HCT116 (cell line): ENCODE measurements around the gene AHNAK. TPM values are rescaled to one million over a fixed set of nuclear protein-coding genes. Genes with fewer than 3 reads are reported as not detected.

Experiments
- ATAC-seq: fragments of 200-7000 bp; cut with Tn5 transposase; 2 replicates; pipeline ENCODE4 v1.9.1; 2020; ENCODE audit warnings: mild to moderate bottlenecking, moderate library complexity
- BruUV-seq: library from RNA; stranded (reverse); fragments of 400-500 nt; replicated peaks from 2 replicates; lab custom pipeline; 2021; lab: Mats Ljungman, UMichigan
- CTCF ChIA-PET: fragments of 300-600 bp; sonication (Branson Sonifier 250); formaldehyde crosslinking; loops from one replicate; lab custom pipeline; 2021; ENCODE audit warnings: antibody characterized with exemption; lab: Charles Lee
- POLR2A ChIA-PET: fragments of 300-600, 350-600 bp; sonication (Branson Sonifier 250); formaldehyde crosslinking; loops from one replicate; lab custom pipeline; 2021; ENCODE audit warnings: antibody characterized with exemption; lab: Charles Lee
- RAD21 ChIA-PET, 2 experiments: fragments of 300-600 bp; sonication (Branson Sonifier 250); formaldehyde crosslinking; loops; one replicate each; lab custom pipeline; 2023; ENCODE audit warnings: low total read pairs in 2 of 2; ENCODE audit not compliant: uncharacterized antibody in 2 of 2, unreplicated experiment in 2 of 2, low non-redundant PET in 1 of 2; lab: Charles Lee
- DNase-seq: peaks from one replicate; pipeline ENCODE4 v3.0.0-alpha.2; 2010; ENCODE audit warnings: low read depth, low spot score
- H2AFZ ChIP-seq: fragments of 200-600 bp; shearing (Covaris generic), sonication (generic); 2 replicates; pipeline ENCODE4 v1.6.1; 2017; ENCODE audit warnings: low read depth, mixed run types, mixed read lengths, antibody characterized with exemption, low read length; ENCODE audit not compliant: poor library complexity, severe bottlenecking
- H3K27ac ChIP-seq: 2 replicates; pipeline ENCODE4 v1.5.1; 2012; ENCODE audit warnings: low read depth, low read length
- H3K27me3 ChIP-seq: fragments of 200-600 bp; sonication (generic); 2 replicates; pipeline ENCODE4 v1.6.1; 2016; ENCODE audit warnings: mixed run types, low read length, mixed read lengths; ENCODE audit not compliant: insufficient read depth
- H3K36me3 ChIP-seq, 2 experiments: fragments of 200-500 bp in 1 of 2; fragments of 200-600 bp in 1 of 2; sonication (Bioruptor generic) in 1 of 2; sonication (generic) in 1 of 2; 2 replicates each; pipeline versions ENCODE4 v1.5.1 to v1.6.1; 2014 to 2016; ENCODE audit warnings: low read length in 2 of 2, inconsistent platforms in 1 of 2, mixed read lengths in 1 of 2, mixed run types in 1 of 2; ENCODE audit not compliant: insufficient read depth in 2 of 2, control insufficient read depth in 1 of 2
- H3K4me1 ChIP-seq, 2 experiments: fragments of 200-600 bp in 1 of 2; sonication (generic) in 1 of 2; 2 replicates each; pipeline versions ENCODE4 v1.5.1 to v1.6.1; 2012 to 2017; ENCODE audit warnings: low read length in 2 of 2, inconsistent platforms in 1 of 2, mild to moderate bottlenecking in 1 of 2, mixed read lengths in 1 of 2, mixed run types in 1 of 2, moderate library complexity in 1 of 2; ENCODE audit not compliant: insufficient read depth in 2 of 2, control insufficient read depth in 1 of 2
- H3K4me2 ChIP-seq: fragments of 200-600 bp; sonication (generic); 2 replicates; pipeline ENCODE4 v1.6.1; 2017; ENCODE audit warnings: mixed run types, low read length, mixed read lengths
- H3K4me3 ChIP-seq, 2 experiments: fragments of 200-600 bp in 1 of 2; sonication (generic) in 1 of 2; replicated peaks in 1 of 2; 2 replicates each; pipeline ENCODE4 v1.5.1; 2011 to 2016; ENCODE audit warnings: low read length in 2 of 2, control low read depth in 1 of 2, low read depth in 1 of 2, mild to moderate bottlenecking in 1 of 2, mixed read lengths in 1 of 2, mixed run types in 1 of 2
- H3K79me2 ChIP-seq: fragments of 200-600 bp; sonication (generic); 2 replicates; pipeline ENCODE4 v1.6.1; 2017; ENCODE audit warnings: mild to moderate bottlenecking, mixed run types, low read length, moderate library complexity, mixed read lengths; ENCODE audit not compliant: insufficient read depth
- H3K9ac ChIP-seq: fragments of 200-600 bp; sonication (generic); 2 replicates; pipeline ENCODE4 v1.6.1; 2016; ENCODE audit warnings: low read length, mixed read lengths
- H3K9me2 ChIP-seq: fragments of 200-600 bp; sonication (generic), shearing (Covaris generic); 2 replicates; pipeline ENCODE4 v1.6.1; 2017; ENCODE audit warnings: mixed run types, mild to moderate bottlenecking, moderate library complexity; ENCODE audit not compliant: insufficient read depth
- H3K9me3 ChIP-seq, 2 experiments: fragments of 200-500 bp in 1 of 2; fragments of 200-600 bp in 1 of 2; sonication (Bioruptor generic) in 1 of 2; sonication (generic) in 1 of 2; 2 replicates each; pipeline ENCODE4 v1.6.1; 2014 to 2017; ENCODE audit warnings: low read length in 2 of 2, mixed read lengths in 2 of 2, inconsistent platforms in 1 of 2, low read depth in 1 of 2, mild to moderate bottlenecking in 1 of 2, mixed run types in 1 of 2, moderate library complexity in 1 of 2; ENCODE audit not compliant: control insufficient read depth in 1 of 2, insufficient read depth in 1 of 2
- H4K20me1 ChIP-seq: fragments of 200-600 bp; sonication (generic), shearing (Covaris generic); 2 replicates; pipeline ENCODE4 v1.6.1; 2017; ENCODE audit warnings: mixed run types, mild to moderate bottlenecking, moderate library complexity; ENCODE audit not compliant: insufficient read depth
- CEBPB ChIP-seq: IDR thresholded peaks from 2 replicates; pipeline ENCODE4 v1.6.1; 2012; ENCODE audit warnings: low read depth
- EGR1 ChIP-seq: IDR thresholded peaks from 2 replicates; pipeline ENCODE4 v1.6.1; 2012; ENCODE audit warnings: low read depth
- EZH2 ChIP-seq: fragments of 200-600 bp; sonication (generic); IDR thresholded peaks from 2 replicates; pipeline ENCODE4 v1.6.1; 2017; ENCODE audit warnings: antibody characterized with exemption, mixed run types
- EZH2phosphoT487 ChIP-seq: fragments of 200-600 bp; IDR thresholded peaks from 2 replicates; pipeline ENCODE4 v1.6.1; 2018; ENCODE audit warnings: antibody characterized with exemption, borderline replicate concordance
- POLR2AphosphoS5 ChIP-seq: IDR thresholded peaks from 2 replicates; pipeline ENCODE4 v1.6.1; 2011; ENCODE audit warnings: mild to moderate bottlenecking, low read depth, low read length, moderate library complexity
- SP1 ChIP-seq: IDR thresholded peaks from 2 replicates; pipeline ENCODE4 v1.6.1; 2012; ENCODE audit warnings: low read depth
- YY1 ChIP-seq: IDR thresholded peaks from 2 replicates; pipeline ENCODE4 v1.6.1; 2011; ENCODE audit warnings: low read length, low read depth, moderate library complexity, mild to moderate bottlenecking; ENCODE audit not compliant: insufficient replicate concordance; ENCODE audit errors: extremely low read depth
- ZNF274 ChIP-seq: fragments of 200-500 bp; sonication (Bioruptor generic); IDR thresholded peaks from 2 replicates; pipeline ENCODE4 v1.6.1; 2014; ENCODE audit warnings: mild to moderate bottlenecking, low read depth, low read length, inconsistent platforms
- intact Hi-C: fragments of 100-400 bp; cut with micrococcal nuclease; formaldehyde crosslinking; loops from 2 replicates; pipeline ENCODE4 v1.10.0; 2022
- total RNA-seq: library from RNA; stranded (reverse); gene quantifications from one replicate; pipeline ENCODE4 v1.2.1, GENCODE V29; 2021; ENCODE audit not compliant: unreplicated experiment
- TF ChIP-seq, protein P1 (sequence below), 3 experiments: fragments of 200-600 bp in 1 of 3; sonication (generic) in 1 of 3; IDR thresholded peaks in 2 of 3; conservative IDR thresholded peaks in 1 of 3; 2 replicates each; pipeline ENCODE4 v1.5.1; 2012 to 2017; ENCODE audit warnings: low read depth in 2 of 3, low read length in 2 of 3, antibody characterized with exemption in 1 of 3, borderline replicate concordance in 1 of 3, control low read depth in 1 of 3, mild to moderate bottlenecking in 1 of 3, mixed read lengths in 1 of 3, mixed run types in 1 of 3, moderate library complexity in 1 of 3; ENCODE audit not compliant: insufficient read depth in 1 of 3
- TF ChIP-seq, protein P2 (sequence below): IDR thresholded peaks from 2 replicates; pipeline ENCODE4 v1.6.1; 2011; ENCODE audit warnings: mild to moderate bottlenecking, low read length, moderate library complexity; ENCODE audit not compliant: insufficient replicate concordance; ENCODE audit errors: extremely low read depth
- TF ChIP-seq, protein P3 (sequence below): IDR thresholded peaks from 2 replicates; pipeline ENCODE4 v1.6.1; 2012; ENCODE audit warnings: low read depth
- TF ChIP-seq, protein P4 (sequence below): IDR thresholded peaks from 2 replicates; pipeline ENCODE4 v1.6.1; 2012

Gene AHNAK
- total RNA-seq, 1 experiment from 2014 or later = 239 TPM

DNA sequence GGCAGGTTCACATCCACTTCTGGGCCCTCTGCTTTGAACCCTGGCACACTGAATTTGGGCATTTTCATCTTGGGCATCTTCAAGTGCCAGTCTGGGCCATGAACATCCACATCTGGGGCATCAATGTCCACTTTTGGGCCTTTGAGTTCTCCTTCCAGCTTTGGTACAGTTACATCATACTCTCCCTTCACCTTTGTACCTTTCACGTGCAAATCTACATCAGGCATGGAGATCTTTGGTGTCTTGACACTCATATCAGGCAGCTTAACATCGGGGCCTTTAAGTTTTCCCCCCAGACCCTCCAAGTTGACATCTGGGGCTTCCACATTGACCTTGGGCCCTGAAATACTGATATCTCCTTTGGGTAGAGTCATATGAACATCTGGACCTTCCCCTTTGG is 14.5 kb downstream of the AHNAK start:
- POLR2A ChIA-PET = no interaction called here
- BruUV-seq = no TSS peak
- Histone ChIP-seq H3K27ac (no peak overlapping the region), H3K27me3 (no peaks in the 10 kb centered on the region), H3K9me2 (no peaks in the 10 kb centered on the region), H3K4me3 (no peak overlapping the region)
- no peak for DNase-seq
- CTCF ChIA-PET = no interaction called here
- TF ChIP-seq YY1 = no peak
- no peak for TF ChIP-seq SP1
- TF ChIP-seq CEBPB = no peak
- TF ChIP-seq, protein P1, sequence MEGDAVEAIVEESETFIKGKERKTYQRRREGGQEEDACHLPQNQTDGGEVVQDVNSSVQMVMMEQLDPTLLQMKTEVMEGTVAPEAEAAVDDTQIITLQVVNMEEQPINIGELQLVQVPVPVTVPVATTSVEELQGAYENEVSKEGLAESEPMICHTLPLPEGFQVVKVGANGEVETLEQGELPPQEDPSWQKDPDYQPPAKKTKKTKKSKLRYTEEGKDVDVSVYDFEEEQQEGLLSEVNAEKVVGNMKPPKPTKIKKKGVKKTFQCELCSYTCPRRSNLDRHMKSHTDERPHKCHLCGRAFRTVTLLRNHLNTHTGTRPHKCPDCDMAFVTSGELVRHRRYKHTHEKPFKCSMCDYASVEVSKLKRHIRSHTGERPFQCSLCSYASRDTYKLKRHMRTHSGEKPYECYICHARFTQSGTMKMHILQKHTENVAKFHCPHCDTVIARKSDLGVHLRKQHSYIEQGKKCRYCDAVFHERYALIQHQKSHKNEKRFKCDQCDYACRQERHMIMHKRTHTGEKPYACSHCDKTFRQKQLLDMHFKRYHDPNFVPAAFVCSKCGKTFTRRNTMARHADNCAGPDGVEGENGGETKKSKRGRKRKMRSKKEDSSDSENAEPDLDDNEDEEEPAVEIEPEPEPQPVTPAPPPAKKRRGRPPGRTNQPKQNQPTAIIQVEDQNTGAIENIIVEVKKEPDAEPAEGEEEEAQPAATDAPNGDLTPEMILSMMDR (IDR thresholded peaks at IDR 0.05 in 2 of 3, conservative IDR thresholded peaks at IDR 0.05 in 1 of 3; ENCODE audit: borderline replicate concordance in 1 of 3, insufficient read depth in 1 of 3, low read depth in 2 of 3, low read length in 2 of 3) = no peak
- TF ChIP-seq, protein P2, sequence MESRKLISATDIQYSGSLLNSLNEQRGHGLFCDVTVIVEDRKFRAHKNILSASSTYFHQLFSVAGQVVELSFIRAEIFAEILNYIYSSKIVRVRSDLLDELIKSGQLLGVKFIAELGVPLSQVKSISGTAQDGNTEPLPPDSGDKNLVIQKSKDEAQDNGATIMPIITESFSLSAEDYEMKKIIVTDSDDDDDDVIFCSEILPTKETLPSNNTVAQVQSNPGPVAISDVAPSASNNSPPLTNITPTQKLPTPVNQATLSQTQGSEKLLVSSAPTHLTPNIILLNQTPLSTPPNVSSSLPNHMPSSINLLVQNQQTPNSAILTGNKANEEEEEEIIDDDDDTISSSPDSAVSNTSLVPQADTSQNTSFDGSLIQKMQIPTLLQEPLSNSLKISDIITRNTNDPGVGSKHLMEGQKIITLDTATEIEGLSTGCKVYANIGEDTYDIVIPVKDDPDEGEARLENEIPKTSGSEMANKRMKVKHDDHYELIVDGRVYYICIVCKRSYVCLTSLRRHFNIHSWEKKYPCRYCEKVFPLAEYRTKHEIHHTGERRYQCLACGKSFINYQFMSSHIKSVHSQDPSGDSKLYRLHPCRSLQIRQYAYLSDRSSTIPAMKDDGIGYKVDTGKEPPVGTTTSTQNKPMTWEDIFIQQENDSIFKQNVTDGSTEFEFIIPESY = no peak
- TF ChIP-seq, protein P3, sequence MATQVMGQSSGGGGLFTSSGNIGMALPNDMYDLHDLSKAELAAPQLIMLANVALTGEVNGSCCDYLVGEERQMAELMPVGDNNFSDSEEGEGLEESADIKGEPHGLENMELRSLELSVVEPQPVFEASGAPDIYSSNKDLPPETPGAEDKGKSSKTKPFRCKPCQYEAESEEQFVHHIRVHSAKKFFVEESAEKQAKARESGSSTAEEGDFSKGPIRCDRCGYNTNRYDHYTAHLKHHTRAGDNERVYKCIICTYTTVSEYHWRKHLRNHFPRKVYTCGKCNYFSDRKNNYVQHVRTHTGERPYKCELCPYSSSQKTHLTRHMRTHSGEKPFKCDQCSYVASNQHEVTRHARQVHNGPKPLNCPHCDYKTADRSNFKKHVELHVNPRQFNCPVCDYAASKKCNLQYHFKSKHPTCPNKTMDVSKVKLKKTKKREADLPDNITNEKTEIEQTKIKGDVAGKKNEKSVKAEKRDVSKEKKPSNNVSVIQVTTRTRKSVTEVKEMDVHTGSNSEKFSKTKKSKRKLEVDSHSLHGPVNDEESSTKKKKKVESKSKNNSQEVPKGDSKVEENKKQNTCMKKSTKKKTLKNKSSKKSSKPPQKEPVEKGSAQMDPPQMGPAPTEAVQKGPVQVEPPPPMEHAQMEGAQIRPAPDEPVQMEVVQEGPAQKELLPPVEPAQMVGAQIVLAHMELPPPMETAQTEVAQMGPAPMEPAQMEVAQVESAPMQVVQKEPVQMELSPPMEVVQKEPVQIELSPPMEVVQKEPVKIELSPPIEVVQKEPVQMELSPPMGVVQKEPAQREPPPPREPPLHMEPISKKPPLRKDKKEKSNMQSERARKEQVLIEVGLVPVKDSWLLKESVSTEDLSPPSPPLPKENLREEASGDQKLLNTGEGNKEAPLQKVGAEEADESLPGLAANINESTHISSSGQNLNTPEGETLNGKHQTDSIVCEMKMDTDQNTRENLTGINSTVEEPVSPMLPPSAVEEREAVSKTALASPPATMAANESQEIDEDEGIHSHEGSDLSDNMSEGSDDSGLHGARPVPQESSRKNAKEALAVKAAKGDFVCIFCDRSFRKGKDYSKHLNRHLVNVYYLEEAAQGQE = no peak
- TF ChIP-seq, protein P4, sequence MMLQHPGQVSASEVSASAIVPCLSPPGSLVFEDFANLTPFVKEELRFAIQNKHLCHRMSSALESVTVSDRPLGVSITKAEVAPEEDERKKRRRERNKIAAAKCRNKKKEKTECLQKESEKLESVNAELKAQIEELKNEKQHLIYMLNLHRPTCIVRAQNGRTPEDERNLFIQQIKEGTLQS = no peak
- no peak for TF ChIP-seq ZNF274
- no peak for TF ChIP-seq POLR2AphosphoS5
- no peak for TF ChIP-seq EGR1
- TF ChIP-seq EZH2 = no peak
- TF ChIP-seq EZH2phosphoT487 = no peak
- TF ChIP-seq, all 23 proteins: peak for 0
- Histone ChIP-seq H2AFZ (no peak overlapping the region), H3K9me3 (no peaks in the 10 kb centered on the region), H3K4me2 (no peak overlapping the region), H3K4me1 (no peaks in the 10 kb centered on the region), H3K9ac (no peak overlapping the region), H3K36me3 (peaks cover 31 to 72% of the 10 kb centered on the region in 2 experiments), H3K79me2 (peaks cover 50% of the 10 kb centered on the region), H4K20me1 (no peaks in the 10 kb centered on the region)
- no peak for ATAC-seq
- RAD21 ChIA-PET = no interaction called here
- intact Hi-C loops = no loop called here
